Right ventricle myocardium inferior (tissue), 1 donor: ENCODE results near the gene RSBN1. TPM values are rescaled to one million over a fixed set of nuclear protein-coding genes. Genes with fewer than 3 reads are reported as not detected.
A peak's percentile ranks its signal among the peaks of the same experiment; 100 is the strongest.
"Not testable (repeated sequence)": the region's sequence is repeated elsewhere in the genome, so short reads cannot be mapped to it uniquely, and the experiment has no call there.

Experiments
- ATAC-seq: fragments of 200-7000 bp; cut with Tn5 transposase; one replicate; pipeline ENCODE4 v1.9.1; 2020; ENCODE audit warnings: mild to moderate bottlenecking, moderate library complexity
- DNase-seq: peaks from one replicate; pipeline ENCODE4 v3.0.0; 2021; ENCODE audit errors: missing footprints
- intact Hi-C: fragments of 100-400 bp; cut with DNase I; formaldehyde crosslinking; loops from one replicate; pipeline ENCODE4 v1.11.0; 2022
- long read RNA-seq: library from polyadenylated mRNA; unstranded; transcript quantifications from one replicate; pipeline ENCODE4 v2.0.0, GENCODE V29; 2021
- total RNA-seq: library from RNA; stranded (reverse); fragmentation: NEBNext Ultra II Directional; extraction: Animal tissue kit (Norgen Biotek cat#: 25700); gene quantifications from one replicate; pipeline ENCODE4 v1.2.1, GENCODE V29; 2021
- donor health status: DM: no; HTN: yes; CAD: no; lungs with severe emphysema.

RSBN1 gene
- total RNA-seq: 10.1 TPM
- long read RNA-seq, full-length matches to known transcripts: 2 of 5 reads
- long read RNA-seq, partial matches to known transcripts: 3 of 5 reads
- long read RNA-seq, other reads (novel, unspliced or antisense): 0 of 5 reads

DNA sequence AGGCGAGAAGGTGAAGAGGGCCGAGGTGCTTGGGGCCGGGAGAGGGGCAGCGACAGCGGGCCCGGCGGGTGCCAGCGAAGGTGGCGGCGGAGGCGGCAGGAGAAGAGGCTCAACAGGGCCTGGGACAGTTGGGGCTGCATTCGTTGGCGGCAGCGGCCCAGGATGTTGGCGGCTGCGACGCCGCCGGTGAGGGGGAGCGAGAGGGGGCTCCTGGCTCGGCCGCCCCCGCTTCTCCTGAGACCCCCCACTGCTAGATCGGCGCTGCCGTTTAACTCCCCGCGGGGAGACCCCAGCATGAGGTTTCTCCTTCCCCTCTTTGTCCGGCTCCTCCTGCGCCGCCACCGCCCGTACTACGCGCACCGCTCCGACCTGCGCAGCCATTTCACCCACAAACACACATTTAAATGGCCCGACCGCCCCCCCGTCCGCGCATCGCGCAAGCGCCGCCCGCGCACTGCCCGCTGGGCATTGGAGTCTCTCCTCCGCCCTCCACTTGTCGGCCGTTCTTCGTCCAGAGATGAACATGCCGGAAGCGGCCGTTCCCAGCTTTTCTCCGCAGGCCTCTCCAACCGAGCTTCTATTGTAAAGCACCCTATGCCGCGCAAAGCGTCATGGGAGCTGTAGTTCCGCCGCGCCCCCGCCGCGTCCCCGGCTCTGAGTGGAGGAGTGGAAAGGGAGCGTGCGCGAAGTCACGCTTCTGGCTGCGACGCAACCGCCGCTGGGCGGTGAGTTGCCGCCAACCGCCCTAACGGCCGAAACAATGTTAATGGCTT, at the start of gene RSBN1:
Gene RSBN1, minus strand, starts transcription at position 589 of the 773 bp plus-strand sequence. Its CDS starts 64 bp downstream, at position 525.
- ATAC-seq (peak; percentile 98), DNase-seq (peak; percentile 100)
- intact Hi-C loops: loop anchor here (1.0 kb wide), 3 partner anchors 53 to 117 kb away; partner anchors contain the start of genes DCLRE1B, HIPK1 and PHTF1

DNA sequence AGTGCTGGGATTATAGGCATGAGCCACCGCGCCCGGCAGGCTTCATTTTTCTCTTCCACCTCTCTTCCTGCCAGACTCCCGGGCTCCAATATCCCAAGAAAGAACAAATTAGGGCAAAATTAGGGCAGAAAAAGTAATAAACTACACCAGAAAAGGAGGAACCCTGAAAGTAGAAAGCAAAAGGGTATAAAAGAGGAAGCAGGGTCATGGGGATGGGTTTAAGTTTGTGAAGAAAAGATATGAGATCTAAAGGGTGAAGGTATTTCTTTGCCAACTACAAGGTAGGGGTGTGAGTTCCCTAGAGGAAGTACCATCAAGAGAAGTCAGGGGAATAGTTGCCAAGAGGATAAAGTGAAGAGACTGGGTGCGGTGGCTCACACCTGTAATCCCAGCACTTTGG, 49.4 kb upstream of the RSBN1 start:
- ATAC-seq (no peak), DNase-seq (no peak)
- intact Hi-C loops: no loop called here

DNA sequence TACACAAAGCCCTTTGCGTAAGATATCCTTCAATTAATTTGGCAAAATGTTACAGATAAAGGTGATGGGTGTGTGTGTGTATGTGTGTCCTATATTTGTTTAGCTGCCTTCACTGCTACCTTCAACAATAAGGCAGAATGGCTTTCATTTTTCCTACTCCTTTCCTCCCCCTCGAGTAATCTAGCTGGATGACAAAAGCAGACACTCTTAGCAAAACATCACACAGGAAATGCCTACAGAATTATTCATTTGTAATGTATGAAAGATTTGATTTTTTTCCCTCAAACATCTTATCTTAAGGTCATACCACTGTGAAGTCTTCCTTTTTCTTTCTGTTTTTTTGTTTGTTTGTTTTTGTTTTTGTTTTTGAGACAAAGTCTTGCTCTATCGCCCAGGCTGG, 48.6 kb upstream of the RSBN1 start:
- DNase-seq (no peak), ATAC-seq (no peak)
- intact Hi-C loops: no loop called here

DNA sequence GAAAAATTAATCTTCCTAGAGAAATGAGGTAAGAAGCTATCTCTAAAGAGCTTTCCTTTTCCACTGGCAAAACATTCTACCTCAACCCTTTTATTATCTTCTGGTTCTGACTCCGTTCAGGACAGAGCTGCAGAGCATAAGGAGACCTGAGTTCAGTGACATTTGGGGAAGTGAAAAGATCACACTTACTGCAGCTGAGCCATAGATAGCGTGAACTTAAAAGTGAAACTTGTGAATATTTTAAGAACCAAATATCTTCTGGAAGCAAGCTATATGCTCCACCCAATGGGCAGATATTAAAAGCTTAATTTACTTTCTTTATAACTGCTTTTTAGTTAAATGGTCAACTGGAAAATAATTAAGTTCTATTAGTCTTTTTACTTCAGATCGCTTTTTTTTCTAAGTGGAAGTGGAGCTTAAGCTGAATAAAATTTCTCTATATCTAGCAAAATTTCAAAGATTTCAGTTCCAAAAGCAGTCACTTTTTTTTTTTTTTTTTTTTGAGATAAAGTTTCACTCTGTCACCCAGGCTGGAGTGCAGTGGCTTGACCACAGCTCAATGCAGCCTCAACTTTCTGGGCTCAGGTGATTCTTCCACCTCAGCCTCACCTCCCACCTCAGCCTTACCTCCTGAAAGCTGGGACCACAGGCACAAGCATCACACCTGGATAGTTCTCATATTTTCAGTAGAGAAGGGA, 47.4 kb upstream of the RSBN1 start:
- no peak for DNase-seq
- ATAC-seq: no peak
- intact Hi-C loops: no loop called here

DNA sequence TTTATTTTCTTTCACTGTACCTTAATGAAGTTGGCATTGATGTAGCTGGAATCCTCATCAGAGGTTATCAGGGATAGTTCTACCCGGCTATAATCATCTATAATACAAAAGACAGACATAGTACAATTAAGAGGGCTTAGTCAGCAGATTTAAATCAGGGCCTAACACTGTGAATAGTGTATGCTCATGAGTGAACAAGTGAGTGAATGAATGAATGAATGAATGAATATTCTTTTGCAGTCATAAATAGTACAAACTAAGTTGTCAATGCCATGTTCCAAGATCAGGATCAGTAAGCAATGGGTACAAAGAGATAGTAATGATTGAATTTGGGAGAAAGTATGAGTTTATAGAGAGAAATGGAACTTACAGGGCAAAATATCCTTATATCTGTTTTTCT, 46.7 kb upstream of the RSBN1 start:
- DNase-seq: no peak
- intact Hi-C loops: no loop called here
- no peak for ATAC-seq

DNA sequence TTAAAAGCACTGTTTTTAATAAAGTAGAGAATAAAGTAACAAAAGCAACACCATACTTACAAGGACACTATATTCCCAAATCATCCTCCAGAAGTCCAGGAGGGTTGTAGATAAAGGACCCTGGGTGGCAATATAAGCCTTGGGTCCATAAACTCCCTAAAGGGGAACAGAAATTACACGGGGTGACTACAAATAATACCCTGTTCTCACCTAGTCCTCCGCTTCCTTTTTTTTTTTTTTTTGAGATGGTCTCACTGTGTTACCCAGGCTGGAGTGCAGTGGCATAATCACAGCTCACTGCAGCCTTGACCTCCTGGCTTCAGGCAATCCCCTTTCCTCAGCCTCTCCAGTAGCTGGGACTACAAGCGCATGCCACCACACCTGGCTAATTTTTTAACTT, 46.1 kb upstream of the RSBN1 start:
- no peak for DNase-seq
- ATAC-seq: no peak
- intact Hi-C loops: no loop called here

DNA sequence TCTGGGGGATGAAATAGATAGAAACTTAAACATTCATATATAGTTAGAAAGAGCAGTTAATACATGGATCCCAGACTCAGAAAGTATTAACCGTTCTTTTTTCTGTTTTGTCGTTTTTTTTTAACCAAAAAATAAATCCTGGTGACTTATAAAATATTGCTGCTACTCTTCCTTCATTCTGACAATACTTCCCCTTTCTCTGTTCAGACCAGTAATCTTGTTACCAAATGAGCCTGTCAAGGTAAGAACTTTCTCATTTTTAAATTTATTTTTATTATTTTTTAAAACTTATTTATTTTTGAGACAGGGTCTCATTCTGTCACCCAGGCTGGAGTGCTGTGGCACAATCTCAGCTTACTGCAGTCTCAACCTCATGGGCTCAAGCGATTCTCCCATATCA, 45.5 kb upstream of the RSBN1 start:
- DNase-seq (no peak), ATAC-seq (no peak)
- intact Hi-C loops: no loop called here

DNA sequence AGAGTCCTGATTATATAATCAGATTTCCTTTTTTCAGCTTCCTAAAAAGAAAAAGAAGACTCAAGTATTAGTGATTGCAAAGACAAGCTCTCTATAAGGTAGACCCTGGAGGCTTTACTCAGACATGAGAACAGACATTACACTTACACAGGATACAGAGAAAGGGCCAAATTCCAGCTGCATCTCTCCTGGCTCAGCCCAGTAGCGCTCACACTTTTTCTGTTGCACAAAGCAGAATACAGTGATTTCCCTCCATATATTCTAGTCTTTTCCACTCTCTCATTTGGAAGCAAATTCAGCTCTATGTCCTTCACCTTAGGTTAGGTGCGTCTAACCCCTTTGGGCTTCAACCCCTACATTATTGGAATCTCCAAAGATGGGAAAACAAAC, 44.1 kb upstream of the RSBN1 start:
- ATAC-seq: no peak

DNA sequence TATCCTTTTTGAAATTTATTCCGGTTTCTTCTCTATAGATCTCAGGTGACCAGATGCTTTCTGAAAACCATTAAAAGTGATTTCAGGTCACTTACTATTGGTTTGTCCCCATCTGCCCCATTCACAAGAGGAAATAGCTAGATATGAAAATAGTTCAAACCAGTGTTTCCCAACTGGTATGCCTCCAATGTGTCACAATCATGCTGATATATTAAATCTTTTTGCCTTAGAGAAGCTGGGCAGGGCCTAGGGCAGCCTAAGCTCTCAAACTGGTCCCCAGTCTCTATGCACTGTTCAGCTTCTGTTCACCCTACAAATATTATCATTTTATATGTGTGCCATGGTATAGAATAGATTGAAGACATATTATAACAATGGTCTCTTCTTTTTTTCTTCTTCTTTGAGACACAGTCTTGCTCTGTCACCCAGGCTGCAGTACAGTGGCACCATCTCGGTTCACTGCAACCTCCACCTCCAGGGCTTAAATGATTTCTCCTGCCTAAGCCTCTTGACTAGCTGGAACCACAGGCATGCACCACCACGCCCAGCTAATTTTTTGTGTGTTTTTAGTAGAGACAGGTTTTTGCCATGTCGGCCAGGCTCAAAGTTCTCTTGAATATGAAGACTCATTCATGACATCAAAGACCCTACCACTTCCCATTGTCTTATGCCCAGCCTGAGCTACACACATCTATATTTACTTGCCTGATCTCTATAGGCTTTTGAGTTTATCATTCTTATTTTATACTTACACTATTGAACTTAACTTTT, 43.5 kb upstream of the RSBN1 start:
- intact Hi-C loops: no loop called here
- DNase-seq (no peak), ATAC-seq (no peak)

More for the DNA sequence above, 44.1 kb upstream of the RSBN1 start:
- no peak for DNase-seq
- intact Hi-C loops: no loop called here

DNA sequence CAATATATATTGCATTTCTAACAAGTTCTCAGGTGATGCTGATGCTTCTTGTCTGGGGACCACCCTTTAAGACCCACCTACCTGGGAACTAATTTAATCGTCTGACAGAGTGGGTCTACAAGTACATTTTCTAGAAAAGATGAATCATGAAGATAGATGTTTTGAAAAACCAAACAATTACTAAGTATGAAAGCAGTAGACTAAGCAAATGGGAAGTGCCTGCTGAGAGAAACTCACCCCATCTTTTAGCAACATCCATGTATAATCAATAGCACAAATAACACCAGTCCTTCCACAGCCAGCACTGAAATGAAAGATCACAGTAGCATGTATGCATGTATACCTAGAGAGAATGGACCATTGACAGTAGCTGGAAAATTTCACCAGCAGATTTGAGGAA, 42.0 kb upstream of the RSBN1 start:
- no peak for DNase-seq
- intact Hi-C loops: no loop called here
- ATAC-seq: no peak

DNA sequence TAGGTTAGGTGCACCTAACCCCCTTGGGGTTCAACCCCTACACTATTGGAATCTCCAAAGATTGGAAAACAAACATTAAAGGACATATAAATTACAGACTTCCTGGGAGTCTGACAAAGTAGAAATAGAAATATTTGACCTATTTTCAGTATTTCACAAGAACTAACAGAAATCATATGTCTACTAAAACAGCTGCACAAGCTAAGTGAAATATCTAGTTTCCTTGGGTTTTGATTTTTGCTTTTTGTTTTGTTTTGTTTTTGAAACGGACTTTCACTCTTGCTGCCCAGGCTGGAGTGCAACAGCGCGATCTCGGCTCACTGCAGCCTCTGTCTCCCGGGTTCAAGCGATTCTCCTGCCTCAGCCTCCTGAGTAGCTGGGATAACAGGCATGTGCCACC, 40.4 kb upstream of the RSBN1 start:
- DNase-seq, ATAC-seq, intact Hi-C loops: not testable (repeated sequence)

DNA sequence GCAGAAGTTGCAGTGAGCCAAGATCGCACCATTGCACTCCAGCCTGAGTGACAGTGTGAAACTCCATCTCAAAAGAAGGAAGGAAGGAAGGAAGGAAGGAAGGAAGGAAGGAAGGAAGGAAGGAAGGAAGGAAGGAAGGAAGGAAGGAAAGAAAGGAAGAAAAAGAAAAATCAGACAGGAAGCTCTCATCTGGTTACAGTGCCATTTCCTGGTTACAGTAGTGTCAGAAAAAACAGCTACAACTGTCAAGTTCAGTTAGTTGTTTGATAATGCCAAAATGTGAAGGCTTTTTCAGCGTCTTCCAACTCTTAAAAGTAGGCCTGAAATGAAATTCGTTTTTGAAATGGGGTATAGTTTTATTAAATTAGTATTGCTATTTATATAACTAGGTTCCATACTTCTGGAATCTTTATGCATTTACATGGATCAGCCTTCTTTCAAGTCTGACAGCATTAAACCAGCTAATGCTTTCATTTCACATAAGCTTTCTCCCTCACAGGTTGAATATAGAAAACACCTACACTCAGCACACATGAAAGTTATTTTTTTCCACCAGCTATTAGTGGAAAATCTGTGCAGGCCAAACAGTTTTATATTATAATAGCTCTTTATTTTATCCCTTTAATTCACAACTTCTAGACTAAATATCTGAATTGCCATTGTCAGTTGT, 38.0 kb upstream of the RSBN1 start:
- no peak for ATAC-seq
- DNase-seq: no peak
- intact Hi-C loops: no loop called here

DNA sequence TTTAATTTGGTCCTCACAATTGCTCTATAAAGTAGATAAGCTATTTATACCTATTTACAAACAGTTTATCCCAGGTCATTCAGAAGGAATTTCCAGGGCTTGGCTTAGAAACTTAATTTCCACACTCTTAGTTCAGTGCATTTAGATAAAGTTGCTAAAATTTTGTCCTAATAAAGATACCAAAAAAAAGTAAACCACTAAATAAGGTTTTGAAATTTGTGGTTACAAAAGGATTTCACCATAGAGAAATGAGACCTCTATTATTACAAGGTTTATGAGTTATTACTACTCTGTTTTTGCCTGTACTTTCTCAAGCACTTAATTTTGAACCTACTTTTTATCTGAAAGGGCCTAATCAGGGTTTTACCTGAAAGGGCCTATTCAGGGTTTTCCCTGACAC, 36.8 kb upstream of the RSBN1 start:
- intact Hi-C loops: no loop called here
- ATAC-seq (no peak), DNase-seq (no peak)

DNA sequence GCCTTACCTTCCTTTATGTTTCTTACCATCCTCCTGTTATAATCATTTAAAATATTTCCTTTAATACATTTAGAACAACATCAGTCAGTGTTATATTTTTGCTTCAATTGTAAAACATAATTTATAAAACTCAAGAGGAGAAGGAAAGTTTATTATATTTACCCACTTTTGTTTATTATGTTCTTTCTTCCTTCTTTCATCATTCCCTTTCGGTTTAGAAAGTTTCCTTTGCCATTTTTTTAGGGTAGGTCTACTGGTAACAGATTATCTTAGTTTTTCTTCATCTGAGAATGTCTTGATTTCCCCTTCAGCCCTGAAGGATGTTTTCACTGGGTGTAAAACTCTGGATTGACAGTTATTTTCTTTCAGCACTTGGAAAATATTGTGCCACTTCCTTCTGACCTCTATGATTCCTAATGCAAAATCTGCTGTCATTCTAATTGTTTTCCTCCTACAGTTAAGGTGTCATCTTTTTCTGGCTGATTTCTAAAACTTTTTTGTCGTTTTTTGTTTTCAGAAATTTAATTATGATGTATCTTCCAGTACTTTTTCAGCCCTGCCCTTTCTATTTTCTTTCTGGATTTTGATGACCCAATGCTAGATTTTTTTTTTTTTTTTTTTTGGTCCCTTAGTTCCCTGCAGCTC, 34.2 kb upstream of the RSBN1 start:
- no peak for DNase-seq
- ATAC-seq: no peak
- intact Hi-C loops: no loop called here

DNA sequence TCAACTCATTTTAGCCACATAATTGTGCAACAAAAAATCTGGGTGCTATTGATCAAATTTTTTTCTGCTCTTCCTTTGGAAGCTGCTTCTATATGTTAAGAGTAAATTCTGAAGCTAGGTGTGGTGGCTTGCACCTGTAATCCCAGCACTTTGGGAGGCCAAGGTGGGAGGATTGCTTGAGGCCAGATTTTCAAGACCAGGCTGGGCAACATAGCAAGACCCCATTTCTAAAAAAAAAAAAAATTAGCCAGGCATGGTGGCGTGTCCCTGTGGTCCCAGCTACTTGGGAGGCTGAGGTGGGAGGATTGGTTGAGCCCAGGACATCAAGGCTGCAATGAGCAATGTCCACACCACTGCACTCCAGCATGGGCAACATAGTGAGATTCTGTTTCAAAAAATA, 24.3 kb upstream of the RSBN1 start:
- ATAC-seq: no peak
- DNase-seq: no peak
- intact Hi-C loops: loop anchor here (5.0 kb wide), 1 partner anchor 66 kb away; the partner anchor contains the start of gene AP4B1

DNA sequence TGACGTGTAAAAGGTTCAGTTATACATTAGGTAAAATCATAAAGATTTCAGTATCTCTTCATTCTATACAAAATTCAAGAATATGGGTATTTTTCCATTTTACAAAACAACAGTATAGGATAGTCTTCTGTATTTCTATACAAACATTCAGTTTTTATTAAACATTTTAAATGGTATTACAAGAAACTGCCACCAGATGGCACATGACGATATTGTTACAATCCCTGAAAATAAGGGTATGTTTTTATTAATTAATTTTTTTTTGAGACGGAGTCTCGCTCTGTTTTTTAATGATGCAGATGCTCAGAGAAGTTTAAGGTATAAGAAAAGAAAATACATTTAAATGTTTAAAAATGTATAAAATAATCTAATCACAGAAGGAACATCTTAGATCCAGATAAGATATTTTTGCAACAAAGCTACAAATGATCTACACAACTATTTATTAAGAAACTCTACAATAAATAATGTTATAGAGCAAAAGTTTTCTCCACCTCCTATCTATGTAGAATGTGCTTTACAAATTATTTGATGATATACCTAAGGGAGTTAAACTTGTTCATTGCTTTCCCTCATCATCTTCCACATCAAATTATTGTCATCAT, 23.5 kb upstream of the RSBN1 start:
- no peak for DNase-seq
- intact Hi-C loops: loop anchor here (5.0 kb wide), 1 partner anchor 67 kb away; the partner anchor contains the start of gene AP4B1
- ATAC-seq: no peak

DNA sequence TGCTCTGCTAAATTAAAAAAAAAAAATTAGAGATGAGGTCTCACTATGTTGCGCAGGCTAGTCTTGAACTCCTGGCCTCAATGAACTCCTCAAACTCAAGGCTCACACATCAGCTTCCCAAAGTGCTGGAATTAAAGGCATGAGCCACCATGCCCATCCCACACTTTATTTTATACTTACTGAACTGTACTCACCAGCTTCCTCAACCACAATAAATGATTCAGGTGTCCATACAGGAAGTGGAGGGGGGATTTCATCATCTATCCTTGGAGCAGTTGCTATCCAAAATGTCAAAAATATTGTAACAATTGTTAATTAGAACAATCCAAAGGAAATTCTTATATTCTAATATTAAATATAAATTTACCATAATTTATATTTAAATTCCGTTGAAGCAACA, 22.4 kb upstream of the RSBN1 start:
- ATAC-seq (no peak), DNase-seq (no peak)
- intact Hi-C loops: loop anchor here (5.0 kb wide), 3 partner anchors 68 to 448 kb away; partner anchors contain the start of genes AP4B1 and OLFML3

DNA sequence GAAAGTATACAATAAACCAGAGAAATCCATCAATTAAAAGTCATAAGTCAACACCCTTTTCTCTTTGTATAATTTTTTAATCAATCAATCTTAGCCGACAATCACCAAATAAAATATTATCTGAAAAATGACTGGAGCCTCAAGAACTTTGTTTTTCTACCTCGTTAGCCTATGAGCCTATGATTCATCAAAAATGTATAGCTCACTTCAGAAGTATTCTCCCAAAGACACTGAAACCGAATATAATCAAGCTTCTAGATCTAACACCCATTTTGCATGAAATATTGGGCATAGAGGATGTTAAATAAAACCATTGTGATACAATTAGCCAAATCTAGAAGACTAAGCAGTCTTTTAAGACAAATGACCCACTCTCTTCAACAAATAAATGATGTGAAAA, 17.8 kb upstream of the RSBN1 start:
- ATAC-seq (no peak), DNase-seq (no peak)
- intact Hi-C loops: loop anchor here (5.0 kb wide), 2 partner anchors 147 to 452 kb away; partner anchors contain the start of gene OLFML3
